SIG-M5 treated with dmso at 0.1 percent for 504 hours (cell line): Measurements from ENCODE around the gene TASOR.
A peak's percentile ranks its signal among the peaks of the same experiment; 100 is the strongest.
"Not testable (repeated sequence)": the region's sequence is repeated elsewhere in the genome, so short reads cannot be mapped to it uniquely, and the experiment has no call there.

Source experiments
- DNase-seq: peaks from one replicate; lab custom pipeline; 2025; ENCODE audit not compliant: unreplicated experiment; lab: John Stamatoyannopoulos, UW

TASOR gene, protein sequence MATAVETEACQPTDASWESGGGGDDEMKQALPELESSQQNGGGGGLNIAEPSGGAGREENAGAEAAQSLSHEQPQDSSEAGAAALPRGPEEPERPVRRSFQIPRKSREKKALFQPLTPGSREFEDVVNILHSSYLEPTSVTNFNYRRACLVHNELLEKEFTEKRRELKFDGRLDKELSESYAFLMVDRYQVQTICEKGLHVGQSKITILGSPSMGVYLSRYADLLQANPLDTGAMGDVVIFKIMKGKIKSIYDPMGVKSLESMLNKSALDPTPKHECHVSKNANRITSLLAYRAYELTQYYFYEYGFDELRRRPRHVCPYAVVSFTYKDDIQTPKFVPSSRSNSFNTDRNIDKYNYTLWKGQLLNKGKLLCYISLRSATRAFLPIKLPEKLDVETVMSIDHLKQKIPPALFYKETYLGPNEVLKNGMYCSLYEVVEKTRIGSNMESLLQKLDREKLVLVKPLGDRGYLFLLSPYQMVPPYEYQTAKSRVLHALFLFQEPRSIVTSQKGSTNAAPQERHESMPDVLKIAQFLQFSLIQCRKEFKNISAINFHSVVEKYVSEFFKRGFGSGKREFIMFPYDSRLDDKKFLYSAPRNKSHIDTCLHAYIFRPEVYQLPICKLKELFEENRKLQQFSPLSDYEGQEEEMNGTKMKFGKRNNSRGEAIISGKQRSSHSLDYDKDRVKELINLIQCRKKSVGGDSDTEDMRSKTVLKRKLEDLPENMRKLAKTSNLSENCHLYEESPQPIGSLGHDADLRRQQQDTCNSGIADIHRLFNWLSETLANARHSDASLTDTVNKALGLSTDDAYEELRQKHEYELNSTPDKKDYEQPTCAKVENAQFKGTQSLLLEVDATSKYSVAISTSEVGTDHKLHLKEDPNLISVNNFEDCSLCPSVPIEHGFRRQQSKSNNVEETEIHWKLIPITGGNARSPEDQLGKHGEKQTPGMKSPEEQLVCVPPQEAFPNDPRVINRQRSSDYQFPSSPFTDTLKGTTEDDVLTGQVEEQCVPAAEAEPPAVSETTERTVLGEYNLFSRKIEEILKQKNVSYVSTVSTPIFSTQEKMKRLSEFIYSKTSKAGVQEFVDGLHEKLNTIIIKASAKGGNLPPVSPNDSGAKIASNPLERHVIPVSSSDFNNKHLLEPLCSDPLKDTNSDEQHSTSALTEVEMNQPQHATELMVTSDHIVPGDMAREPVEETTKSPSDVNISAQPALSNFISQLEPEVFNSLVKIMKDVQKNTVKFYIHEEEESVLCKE (N-terminal part only)

DNA sequence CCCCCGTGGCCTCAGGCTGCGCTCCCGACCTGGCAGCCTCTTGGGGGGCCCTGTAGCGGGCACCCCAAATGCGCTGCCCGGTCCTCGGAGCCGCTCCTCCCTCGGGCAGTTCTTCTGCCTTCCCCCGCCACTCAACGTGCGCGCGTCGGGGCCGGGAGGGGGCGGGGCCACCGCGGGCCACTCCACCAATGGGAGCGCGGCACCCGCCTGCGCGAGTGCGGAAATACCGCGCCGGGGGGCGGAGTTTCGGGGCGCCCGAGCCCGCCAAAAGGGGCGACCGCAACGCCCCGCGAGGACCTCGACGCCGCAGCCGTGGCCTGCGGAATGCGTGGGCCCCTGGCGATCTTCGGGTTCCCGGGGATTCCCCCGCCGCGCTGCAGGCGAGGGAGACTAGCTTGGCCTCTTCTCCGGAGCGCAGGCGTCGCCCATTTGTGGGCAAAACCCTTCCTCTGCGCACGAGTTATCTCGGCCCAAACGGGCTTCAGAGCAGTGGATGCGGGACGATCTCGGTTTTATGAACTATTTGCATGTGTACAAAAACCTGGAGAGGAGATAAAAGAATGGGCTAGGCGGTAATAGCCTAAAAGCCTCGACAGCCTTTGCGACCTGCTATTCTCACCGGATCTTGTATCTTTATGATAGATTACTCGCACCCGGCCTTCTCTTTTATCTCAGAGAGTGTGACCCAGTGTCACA lies at the start of gene TASOR:
Gene TASOR (minus strand): TSS at position 144 of the 696 bp plus-strand sequence. CDS start 259 bp downstream, outside the sequence.
- DNase-seq, result peak; percentile 71

- DNase-seq, result no peak
These were observed 49.0 kb upstream of the TASOR start for GRCh38 chr3:56732109-56732508.

DNA sequence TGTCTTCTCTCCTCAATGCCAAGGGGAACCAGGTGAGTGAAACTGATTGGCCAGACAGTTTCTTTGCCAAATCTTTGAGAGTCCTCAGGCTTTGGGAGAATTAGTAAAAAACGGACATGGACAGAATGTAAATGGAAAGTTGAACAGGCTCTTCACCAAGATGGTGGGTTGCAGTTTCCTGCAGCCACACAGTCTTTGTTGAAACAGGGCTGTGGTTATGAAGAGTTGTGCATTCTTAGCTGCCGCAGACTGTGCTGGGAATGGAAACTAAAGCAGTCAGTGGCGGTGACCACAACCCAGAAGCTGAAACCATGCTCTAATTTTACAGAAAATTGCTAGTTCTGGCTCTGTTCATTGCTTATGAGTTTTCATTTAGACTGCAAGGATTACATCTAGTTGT lies 42.1 kb upstream of the TASOR start:
- peak; percentile 17 for DNase-seq

DNA sequence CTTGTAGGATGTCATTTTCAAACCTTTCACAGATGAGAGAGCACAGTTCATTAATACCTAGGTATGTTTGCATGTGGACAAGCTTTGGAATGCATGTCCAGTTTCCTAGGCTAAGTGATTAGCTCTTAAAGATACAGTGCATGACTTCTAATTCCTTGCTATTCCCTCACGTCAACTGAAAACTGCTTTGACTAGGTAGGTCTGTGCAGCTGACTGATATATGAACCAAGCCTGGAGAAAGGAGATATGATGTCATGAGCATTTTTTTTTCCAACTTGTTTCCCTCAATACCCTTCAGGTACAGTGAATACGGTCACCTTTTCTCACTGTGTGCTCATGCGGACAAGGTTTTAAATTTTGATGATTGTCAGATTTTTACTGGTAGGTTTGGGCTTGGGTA lies 41.6 kb upstream of the TASOR start:
- no peak for DNase-seq

GRCh38 chr3:56720849-56721248 lies 37.8 kb upstream of the TASOR start:
- DNase-seq, result no peak

GRCh38 chr3:56718809-56719208 lies 35.7 kb upstream of the TASOR start:
- not testable (repeated sequence) for DNase-seq

DNA sequence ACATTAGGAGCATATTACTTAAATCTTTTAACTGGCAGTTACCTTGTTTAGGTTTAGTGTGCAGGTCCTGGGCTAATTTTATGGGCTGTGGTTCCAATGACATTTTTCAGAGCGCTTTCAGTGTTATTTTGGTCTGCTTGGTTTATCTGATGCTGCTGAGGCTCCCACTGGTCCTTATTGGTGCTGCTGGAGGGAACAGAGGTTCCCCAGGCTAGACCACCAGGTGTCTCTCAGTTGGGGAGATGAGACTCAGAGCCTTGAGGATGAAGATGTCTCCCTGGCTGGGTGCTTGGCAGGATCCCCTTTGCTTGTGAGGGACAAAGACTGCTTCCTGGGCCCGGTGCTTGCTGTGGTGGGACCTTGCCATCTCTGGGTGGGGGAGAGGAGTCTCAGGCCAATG lies 28.3 kb upstream of the TASOR start:
- no peak for DNase-seq

- not testable (repeated sequence) for DNase-seq
These were observed 24.3 kb upstream of the TASOR start for GRCh38 chr3:56707412-56707811.

GRCh38 chr3:56706629-56707028 lies 23.6 kb upstream of the TASOR start:
- DNase-seq, result no peak

GRCh38 chr3:56704706-56705105 lies 21.6 kb upstream of the TASOR start:
- no peak for DNase-seq

GRCh38 chr3:56702490-56703315 lies 19.6 kb upstream of the TASOR start:
- DNase-seq, result peak; percentile 83

DNA sequence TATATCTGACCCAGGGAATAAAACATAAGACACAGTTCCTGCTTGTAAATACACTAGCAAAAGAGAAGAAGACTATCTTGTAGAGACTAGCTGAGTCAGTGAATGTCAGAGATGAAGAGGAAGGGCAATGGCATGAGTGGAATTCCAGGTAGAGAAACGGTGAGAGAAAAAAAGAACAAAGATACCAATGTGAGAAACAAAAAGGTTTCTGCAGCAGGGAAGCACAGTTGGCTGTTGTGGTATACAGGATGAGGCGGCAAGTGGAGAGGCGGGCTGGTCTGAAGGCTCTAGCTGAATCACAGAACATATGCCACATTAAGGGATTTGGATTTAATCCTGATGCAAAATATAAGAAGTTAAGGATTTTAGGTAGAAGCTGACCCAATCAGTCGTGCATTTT lies 17.1 kb upstream of the TASOR start:
- DNase-seq, result no peak

- DNase-seq, result no peak
These were observed 12.0 kb upstream of the TASOR start for GRCh38 chr3:56694867-56695683.

DNA sequence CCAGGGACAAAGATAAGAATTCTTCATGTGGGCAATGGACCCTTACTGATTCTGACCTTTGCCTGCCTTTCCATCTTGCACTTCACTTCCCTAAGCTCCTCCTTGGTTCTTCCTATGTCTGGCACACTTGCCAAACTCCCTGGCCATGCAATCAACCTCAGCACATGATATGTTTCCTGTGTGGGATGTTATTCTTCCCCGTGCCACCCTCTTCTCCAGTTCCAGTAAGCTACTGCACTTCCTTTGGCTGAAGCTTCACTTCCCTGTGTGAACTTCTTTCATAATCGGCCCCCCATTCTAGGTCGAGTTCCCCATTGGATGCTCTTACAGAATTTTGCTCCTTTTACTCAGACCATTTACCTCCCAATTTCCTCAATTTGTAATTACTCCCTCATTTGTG lies 10.7 kb upstream of the TASOR start:
- DNase-seq, result peak; percentile 96

DNA sequence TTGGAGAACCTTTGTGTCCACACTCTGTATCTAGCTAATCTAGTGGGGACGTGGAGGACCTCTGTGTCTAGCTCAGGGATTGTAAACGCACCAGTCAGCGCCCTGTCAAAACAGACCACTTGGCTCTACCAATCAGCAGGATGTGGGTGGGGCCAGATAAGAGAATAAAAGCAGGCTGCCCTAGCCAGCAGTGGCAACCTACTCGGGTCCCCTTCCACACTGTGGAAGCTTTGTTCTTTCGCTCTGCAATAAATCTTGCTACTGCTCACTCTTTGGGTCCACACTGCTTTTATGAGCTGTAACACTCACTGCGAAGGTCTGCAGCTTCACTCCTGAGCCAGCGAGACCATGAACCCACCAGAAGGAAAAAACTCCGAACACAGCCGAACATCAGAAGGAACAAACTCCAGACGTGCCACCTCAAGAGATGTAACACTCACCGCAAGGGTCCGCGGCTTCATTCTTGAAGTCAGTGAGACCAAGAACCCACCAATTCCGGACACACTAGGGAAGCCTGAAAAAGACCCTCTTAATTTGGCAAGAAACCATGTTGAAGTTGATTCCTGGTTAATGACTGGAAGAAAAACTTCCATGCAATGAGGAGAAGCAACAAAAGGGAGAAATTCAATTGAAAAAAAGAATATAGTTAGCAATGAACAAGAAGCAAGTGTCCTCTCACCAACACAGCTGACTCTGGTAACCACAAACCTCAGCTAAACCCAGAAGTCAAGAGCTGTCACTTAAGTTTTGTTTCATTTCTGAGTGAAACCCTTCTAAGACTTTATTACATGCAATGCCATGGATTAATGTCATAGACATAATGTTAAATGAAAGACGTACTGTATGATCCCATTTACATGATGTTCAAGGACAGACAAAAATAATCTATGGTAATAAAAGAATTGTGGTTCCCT lies 9.7 kb upstream of the TASOR start:
- not testable (repeated sequence) for DNase-seq

DNA sequence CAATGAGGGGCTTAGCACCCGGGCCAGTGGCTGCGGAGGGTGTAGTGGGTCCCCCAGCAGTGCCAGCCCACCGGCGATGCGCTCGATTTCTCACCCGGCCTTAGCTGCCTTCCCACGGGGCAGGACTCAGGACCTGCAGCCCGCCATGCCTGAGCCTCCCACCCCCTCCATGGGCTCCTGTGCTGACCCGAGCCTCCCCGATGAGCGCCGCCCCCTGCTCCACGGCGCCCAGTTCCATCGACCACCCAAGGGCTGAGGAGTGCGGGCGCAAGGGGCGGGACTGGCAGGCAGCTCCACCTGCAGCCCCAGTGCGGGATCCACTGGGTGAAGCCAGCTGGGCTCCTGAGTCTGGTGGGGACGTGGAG lies 8.9 kb upstream of the TASOR start:
- not testable (repeated sequence) for DNase-seq

- no peak for DNase-seq
These were observed 8.3 kb upstream of the TASOR start for GRCh38 chr3:56691165-56692000.
